ENCODE measurements around the gene PHACTR4.
"Not testable (repeated sequence)": the region's sequence is repeated elsewhere in the genome, so short reads cannot be mapped to it uniquely, and the experiment has no call there.

The PHACTR4 gene

GRCh38 chr1:28530456-28530855 lies 160.9 kb downstream of the PHACTR4 start:
- DNase-seq, result no peak

- DNase-seq, result no peak
Observed at GRCh38 chr1:28534671-28535070, 165.1 kb downstream of the PHACTR4 start.

- DNase-seq, result no peak
Observed at GRCh38 chr1:28535180-28535579, 165.6 kb downstream of the PHACTR4 start.

GRCh38 chr1:28537457-28538199 lies 168.1 kb downstream of the PHACTR4 start:
- DNase-seq, result no peak

GRCh38 chr1:28538286-28538685 lies 168.7 kb downstream of the PHACTR4 start:
- DNase-seq, result no peak

GRCh38 chr1:28540651-28541050 lies 171.1 kb downstream of the PHACTR4 start:
- no peak for DNase-seq

GRCh38 chr1:28541414-28542015 lies 172.0 kb downstream of the PHACTR4 start:
- DNase-seq, result not testable (repeated sequence)

GRCh38 chr1:28545246-28545628 lies 175.7 kb downstream of the PHACTR4 start:
- DNase-seq, result no peak

- DNase-seq, result no peak
Observed at GRCh38 chr1:28548318-28548717, 178.8 kb downstream of the PHACTR4 start.

Measured in activated CD4-positive, CD25-positive, alpha-beta regulatory T cell treated with anti-CD3 and anti-CD28 coated beads, Interleukin-2, amount 50 U/mL, for 72 hours (primary cell).